ENCODE data around the gene ZSCAN25.
"Not testable (repeated sequence)": the region's sequence is repeated elsewhere in the genome, so short reads cannot be mapped to it uniquely, and the experiment has no call there.

The ZSCAN25 gene

DNA sequence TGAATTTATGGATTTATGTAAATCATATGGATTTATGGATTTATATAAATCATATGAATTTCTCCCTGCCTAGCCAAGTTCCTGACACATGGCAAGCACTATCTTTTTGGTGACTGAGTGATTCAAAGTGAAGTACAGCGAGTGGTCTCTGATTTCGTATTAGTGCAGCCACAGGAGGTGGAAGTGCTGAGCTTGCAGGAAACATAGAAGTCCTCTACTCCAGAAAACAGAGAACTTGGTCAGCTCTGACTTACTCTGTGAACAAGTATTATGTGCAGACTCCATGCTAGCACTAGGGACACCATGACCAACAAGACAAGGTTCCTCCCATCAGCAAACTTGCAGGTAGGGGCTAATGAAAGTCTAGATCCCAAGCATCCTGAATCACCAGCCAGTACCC, 34.5 kb downstream of the ZSCAN25 start:
- no peak for ATAC-seq

DNA sequence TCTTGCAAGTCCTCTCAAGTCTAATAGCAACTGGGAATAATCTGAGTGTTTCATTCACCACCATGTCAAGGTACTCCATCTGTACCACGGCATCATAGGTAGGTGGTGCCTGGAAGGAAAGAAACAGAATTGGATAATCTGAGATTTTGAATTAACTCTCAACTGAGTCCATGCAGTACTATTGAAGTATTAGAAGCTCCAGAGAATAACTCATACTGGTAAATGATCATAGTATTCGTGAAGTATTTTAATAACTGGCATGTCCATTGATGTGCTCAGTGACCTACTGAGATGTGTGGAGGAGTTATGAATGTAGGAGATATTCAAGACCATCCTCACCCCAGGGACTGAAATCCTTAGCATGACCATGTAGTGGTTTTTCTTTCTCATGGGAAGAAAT, 35.9 kb downstream of the ZSCAN25 start:
- ATAC-seq: no peak

DNA sequence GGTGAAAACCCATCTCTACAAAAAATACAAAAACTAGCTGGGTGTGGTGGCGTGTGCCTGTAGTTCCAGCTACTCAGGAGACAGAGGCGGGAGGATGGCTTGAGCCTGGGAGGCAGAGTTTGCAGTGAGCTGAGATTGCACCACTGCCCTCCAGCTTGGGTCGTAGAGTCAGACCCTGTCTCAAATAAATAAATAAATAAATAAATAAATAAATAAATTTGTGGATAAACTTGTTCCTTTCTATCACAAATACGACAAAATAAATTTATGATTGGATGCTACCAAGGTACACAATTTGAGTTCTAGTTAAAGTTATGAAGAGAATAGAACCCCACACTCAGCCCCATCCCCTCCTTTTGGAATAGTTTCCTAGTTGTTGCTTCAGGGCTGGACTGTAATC, 36.5 kb downstream of the ZSCAN25 start:
- not testable (repeated sequence) for ATAC-seq

DNA sequence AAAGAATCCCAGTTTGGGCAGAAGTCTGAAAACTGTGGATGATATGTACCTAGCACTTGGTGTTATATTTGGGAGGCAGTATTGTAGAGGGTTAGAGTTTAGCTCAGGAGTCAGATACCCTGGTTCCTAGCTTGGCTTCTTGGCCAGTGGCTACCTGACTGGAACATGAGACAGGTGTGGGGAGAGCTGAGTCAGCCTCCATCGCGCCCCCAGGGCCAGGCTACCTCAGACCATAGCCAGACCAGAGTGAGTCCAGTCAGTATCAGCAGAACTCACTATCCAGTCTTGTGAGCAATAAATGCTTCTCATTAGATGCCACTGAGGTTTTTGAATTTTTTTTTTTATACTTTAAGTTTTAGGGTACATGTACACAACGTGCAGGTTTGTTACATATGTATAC, 37.0 kb downstream of the ZSCAN25 start:
- ATAC-seq: no peak

DNA sequence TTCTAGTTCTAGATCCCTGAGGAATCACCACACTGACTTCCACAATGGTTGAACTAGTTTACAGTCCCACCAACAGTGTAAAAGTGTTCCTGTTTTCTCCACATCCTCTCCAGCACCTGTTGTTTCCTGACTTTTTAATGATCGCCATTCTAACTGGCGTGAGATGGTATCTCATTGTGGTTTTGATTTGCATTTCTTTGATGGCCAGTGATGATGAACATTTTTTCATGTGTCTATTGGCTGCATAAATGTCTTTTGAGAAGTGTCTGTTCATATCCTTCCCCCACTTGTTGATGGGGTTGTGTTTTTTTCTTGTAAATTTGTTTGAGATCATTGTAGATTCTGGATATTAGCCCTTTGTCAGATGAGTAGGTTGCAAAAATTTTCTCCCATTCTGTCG, 37.9 kb downstream of the ZSCAN25 start:
- ATAC-seq: not testable (repeated sequence)

DNA sequence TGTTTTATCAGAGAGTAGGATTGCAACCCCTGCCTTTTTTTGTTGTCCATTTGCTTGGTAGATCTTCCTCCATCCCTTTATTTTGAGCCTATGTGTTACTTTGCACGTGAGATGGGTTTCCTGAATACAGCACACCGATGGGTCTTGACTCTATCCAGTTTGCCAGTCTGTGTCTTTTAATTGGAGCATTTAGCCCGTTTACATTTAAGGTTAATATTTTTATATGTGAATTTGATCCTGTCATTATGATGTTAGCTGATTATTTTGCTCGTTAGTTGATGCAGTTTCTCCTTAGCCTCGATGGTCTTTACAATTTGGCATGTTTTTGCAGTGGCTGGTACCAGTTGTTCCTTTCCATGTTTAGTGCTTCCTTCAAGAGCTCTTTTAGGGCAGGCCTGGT, 41.1 kb downstream of the ZSCAN25 start:
- not testable (repeated sequence) for ATAC-seq

DNA sequence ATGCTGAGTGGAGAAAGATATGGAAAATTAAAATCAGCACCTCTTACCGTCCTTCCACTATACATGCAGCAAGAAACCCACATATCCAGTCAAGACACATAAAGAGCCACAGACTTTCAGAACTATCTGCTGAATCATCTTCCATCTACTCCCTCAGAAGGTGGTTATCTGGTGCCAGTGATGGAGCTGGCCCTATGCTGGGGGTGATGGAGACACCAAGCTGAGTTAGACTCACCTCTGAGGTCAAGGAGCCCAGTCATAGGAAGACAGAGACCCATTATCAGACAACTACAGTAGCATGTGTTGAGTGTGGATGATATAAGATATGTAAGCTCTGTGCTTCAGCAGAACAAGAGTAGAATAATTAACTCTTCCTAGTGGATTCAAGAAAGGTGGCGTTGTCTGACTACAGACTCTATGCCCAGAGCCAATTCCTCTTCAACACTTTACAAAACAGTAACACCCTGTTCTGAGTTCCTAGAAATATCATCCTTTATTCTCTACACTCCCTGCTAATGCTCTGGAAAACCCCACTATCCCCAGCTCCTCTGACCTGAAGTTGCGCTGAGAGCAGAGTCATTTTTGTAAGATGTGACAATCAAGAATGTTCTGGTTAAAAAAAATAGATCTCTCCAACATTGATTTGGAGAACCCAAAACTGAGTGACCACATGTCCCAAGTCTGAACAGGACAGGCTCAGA, 48.7 kb downstream of the ZSCAN25 start:
- ATAC-seq: peak in 1 of 2 donors; percentile 41

DNA sequence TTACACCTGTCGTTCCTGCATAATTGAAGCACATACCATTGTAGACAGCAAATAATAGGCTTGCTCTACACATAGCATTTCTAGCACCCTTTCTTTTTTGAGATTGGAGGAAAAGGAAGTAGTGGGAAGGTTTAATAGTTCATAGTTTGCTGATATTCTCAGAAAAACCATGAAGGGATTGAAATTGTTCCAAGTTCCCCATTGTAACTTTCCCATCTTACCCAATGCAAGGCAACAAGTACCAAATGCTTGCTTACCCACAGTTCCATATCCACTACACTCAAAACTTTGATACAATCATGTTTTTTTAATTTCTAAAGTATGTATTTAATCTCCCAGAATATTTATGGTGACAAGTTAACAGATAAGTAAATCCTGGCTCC, 49.3 kb downstream of the ZSCAN25 start:
- ATAC-seq: no peak

DNA sequence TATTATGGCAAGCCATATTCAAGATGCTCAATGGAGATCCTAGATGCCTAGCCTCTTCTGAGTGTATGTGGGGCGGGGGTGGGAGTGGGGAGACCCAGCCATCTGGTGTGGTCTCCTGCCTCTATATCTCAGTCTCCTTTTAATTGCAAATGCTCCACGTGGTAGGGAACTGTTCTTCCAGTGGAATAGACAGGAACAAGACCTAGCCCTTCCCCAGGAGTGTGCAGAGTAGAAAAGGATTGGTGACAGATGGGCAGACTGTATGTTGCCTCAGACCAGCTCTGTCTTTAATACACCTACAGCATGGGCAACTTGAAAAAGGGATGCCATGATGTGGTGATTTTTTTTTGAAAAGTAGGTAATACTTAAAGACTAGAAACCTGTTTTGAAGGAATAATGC, 50.4 kb downstream of the ZSCAN25 start:
- no peak for ATAC-seq

DNA sequence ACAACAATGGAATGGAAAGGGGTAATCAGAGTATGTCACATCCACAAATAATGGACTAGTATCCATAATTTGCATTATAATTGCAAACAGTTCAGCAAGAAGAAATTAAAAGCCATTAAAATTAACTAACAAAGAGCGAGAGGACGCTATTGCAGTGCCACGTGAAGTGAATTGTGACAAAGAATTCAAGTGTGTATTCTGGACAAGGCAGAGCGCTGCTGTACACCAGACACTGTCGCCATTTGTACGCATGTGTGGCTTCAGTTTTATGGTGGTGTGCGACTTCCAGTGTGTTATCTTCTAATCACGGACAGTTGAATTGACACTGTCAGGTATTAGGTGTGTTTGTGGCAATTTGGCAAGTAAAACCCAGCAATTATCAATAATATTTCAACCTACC, 51.8 kb downstream of the ZSCAN25 start:
- no peak for ATAC-seq

DNA sequence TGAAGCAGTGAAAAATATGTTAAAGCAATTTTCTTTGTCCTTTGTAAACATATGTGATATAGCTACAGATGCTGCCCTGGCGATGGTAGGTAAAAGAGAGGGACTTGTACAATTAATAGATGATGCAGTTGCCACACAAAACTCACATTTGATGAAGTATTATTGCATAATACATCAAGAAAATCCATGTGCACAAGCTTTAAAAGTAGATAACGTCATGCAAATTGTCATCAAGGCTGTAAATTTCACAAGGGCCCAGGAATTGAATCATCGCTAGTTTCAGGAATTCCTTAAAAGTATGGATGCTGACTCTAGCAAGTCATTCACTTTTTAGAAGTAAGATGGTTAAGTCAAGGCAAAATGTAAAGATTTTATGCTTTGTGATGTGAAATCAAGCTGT, 53.0 kb downstream of the ZSCAN25 start:
- ATAC-seq: no peak

DNA sequence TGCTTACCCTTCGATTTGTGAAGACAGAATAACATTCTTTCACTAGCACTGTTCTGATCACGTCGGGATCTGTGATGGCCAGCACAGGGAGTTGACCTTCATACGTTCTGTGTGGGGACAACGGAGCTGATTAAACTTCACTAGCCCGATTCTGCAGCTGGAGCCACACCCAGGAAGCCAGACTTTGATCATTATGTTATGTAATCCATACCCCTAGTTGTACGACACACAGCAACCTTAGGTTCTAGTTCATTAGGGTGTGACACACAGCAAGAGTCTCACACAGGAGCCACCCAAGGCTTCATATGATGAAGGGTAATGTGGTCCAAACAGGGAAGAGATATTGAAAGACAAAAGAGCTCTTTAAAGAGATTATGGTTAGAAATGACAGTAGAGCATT, 55.8 kb downstream of the ZSCAN25 start:
- ATAC-seq: no peak

DNA sequence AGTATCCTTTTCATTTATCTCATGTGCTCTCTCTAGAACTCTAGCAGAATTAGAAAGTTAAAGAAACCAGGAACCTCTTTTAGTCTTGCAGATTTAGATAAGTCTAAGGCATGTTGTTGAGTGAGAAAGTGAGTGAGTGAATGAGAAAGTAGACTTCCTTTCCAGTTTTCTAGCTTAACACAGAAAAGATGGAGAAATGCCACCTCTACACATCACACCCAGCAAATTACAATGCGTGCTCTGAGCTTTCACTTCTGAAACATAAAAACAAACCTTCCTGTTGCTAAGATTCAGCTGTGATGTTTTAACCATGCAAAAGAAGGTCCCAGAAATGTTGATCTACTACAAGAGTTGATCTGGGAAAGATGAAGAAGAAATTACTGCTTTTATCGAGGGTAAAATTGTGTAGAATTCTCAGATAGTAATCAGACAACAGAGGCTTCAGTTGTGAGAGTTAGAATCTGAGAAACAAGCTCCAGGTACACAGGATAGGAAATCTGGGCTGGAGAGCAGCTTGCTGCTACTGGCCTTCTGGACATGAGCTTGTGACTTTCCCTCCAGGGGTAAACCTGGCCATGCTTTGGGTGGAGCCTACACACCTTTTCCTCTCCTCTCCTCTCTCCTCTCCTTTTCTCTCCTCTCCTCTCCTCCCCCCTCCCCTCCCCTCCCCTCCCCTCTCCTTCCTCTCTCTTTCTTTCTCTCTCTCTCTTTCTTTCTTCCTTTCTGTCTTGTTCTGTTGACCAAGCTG, 58.4 kb downstream of the ZSCAN25 start:
- no peak for ATAC-seq

DNA sequence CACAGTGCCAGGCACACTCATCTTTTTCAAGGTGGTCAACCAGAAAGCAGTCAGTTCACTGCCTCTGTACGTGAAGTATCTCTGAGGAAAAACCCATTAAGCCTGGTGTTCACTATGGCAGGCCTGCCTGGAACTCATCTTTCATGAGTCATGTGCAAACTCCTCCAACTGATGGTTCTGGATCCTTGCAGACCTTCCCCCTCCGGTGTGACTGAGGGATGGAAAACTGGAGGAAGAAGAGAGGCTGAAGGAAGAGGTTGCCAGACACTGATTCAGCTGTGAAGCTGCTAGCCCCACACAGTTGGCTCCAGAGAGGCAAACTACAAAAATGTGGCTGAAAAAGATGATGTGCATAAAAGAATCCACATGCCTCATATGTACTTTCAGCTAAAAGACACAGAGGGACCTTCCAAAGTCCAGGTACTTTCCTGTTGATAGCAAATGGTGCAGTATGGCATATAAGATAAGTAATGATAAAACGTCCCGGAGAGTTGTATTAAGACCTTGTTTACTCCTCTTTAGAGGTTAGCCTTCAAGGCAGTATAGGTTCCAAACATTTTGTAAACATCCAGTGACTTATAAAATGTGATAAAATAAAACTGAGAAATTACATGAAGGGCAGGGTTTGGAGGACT, 60.4 kb downstream of the ZSCAN25 start:
- ATAC-seq: no peak

DNA sequence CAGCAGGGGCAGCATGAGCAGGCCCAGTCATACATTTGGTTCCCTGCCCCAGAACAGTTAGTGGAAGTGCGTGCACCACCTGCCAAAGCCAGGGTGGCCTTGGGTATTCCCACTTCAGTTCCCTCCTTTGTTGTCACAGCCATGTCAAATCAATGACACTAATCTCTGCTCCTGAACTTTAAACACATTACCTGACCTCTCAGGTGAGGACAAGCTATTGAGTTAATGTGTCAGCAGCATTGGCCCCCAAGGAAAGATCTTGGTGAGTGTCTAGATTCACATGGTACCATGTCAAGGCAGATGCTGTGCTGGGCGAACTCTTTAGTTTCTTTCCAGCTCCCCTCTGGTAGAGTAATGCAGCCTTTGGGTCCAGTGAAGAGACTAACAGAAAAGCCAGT, 60.9 kb downstream of the ZSCAN25 start:
- ATAC-seq: no peak

DNA sequence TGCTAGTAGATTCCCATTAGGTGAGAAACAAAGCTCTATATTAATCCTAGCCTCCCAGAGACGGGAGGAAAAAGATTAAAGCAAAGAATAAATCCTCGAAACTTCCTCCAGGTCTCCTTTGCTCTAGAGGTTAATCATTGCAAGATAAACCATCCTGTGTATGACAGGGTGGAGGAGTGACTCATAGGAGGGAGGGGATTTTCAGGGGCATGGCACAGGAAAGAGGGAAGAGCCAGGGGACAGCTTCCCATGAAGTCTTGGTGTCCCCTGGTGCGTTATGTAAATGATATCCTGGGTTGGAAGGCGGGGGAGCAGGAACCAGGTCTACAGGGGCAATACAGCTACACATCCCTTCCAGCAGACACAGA, 62.3 kb downstream of the ZSCAN25 start:
- ATAC-seq: no peak

DNA sequence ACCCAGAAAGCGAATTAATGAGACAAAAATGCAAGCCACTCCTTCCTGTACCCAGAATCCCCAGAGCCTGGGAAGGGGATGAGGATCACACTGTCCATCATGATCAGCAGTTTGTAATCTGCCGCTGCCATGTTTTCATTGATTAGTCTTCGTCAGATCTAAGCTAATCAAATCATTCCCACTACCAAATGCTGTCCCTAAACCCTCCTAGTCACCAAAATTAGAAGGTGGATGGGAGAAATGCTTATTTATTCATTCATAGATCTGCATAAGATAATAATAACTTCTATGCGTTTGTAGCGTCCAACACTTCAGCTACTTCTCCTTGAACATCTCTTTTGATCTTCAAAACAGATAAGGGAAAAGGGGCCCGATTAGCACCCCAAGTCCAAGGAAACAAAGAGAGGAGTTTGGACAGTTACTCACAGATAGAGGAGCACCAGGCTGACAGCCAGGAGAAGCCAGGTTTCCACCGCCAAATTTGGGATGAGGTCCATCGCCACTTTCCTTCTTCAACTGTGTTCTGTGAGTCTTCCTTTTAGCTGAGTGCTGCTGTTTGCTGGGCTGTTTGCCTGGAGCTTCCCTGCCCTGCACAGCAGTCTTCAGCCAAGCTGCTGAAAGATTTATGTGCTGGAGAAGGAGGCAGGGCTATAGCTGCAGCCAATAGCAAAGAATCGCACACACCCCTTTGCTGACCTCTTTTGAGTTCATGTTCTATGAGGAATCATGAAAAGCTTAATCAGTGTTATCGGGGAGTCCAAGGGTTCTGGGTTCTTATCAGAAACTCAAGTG, 62.9 kb downstream of the ZSCAN25 start, which contains the start of gene CYP3A5:
Gene CYP3A5 (minus strand): TSS at position 597 of the 792 bp plus-strand sequence. CDS start 100 bp downstream, at position 497.
- ATAC-seq: no peak
